KMS-11 (cell line): ENCODE data around the gene CHCHD6.
"Not testable (repeated sequence)": the region's sequence is repeated elsewhere in the genome, so short reads cannot be mapped to it uniquely, and the experiment has no call there.

Source experiments
- H2AFZ ChIP-seq: fragments of 200-600 bp; sonication (generic); 2 replicates; pipeline ENCODE4 v1.6.1; 2016; ENCODE audit warnings: antibody characterized with exemption, mixed run types, low read depth
- H3K27ac ChIP-seq: fragments of 200-600 bp; sonication (generic); 2 replicates; pipeline ENCODE4 v1.6.1; 2016; ENCODE audit warnings: mild to moderate bottlenecking, mixed run types
- H3K27me3 ChIP-seq: fragments of 200-600 bp; sonication (generic); 2 replicates; pipeline ENCODE4 v1.6.1; 2017; ENCODE audit warnings: mild to moderate bottlenecking, low read depth, mixed run types, moderate library complexity; ENCODE audit not compliant: insufficient read depth
- H3K36me3 ChIP-seq: fragments of 200-600 bp; sonication (generic); 2 replicates; pipeline ENCODE4 v1.6.1; 2017; ENCODE audit warnings: mild to moderate bottlenecking, mixed run types; ENCODE audit not compliant: insufficient read depth
- H3K4me1 ChIP-seq: fragments of 200-600 bp; sonication (generic); 2 replicates; pipeline ENCODE4 v1.6.1; 2016; ENCODE audit warnings: mild to moderate bottlenecking, low read depth, mixed run types; ENCODE audit not compliant: poor library complexity, severe bottlenecking
- H3K4me2 ChIP-seq: fragments of 200-600 bp; sonication (generic); 2 replicates; pipeline ENCODE4 v1.7.0; 2016; ENCODE audit warnings: mild to moderate bottlenecking, mixed run types
- H3K4me3 ChIP-seq: fragments of 200-600 bp; sonication (generic); IDR thresholded peaks from 2 replicates; pipeline ENCODE4 v1.6.1; 2017; ENCODE audit warnings: low read depth, low read length, mixed read lengths; ENCODE audit not compliant: insufficient read depth
- H3K79me2 ChIP-seq: fragments of 200-600 bp; sonication (generic); 2 replicates; pipeline ENCODE4 v1.6.1; 2016; ENCODE audit warnings: low read depth, mixed run types; ENCODE audit not compliant: insufficient read depth
- H3K9ac ChIP-seq: fragments of 200-600 bp; sonication (generic); 2 replicates; pipeline ENCODE4 v1.6.1; 2016; ENCODE audit warnings: mild to moderate bottlenecking, mixed run types
- H4K20me1 ChIP-seq: fragments of 200-600 bp; sonication (generic); 2 replicates; pipeline ENCODE4 v1.6.1; 2016; ENCODE audit warnings: mild to moderate bottlenecking, mixed run types; ENCODE audit not compliant: insufficient read depth
- TF ChIP-seq, protein P1 (sequence below): fragments of 200-600 bp; sonication (generic); conservative IDR thresholded peaks from 2 replicates; pipeline ENCODE4 v1.6.1; 2017; ENCODE audit warnings: low read depth, mild to moderate bottlenecking, antibody characterized with exemption, low read length, moderate library complexity, mixed read lengths

CHCHD6 gene

DNA sequence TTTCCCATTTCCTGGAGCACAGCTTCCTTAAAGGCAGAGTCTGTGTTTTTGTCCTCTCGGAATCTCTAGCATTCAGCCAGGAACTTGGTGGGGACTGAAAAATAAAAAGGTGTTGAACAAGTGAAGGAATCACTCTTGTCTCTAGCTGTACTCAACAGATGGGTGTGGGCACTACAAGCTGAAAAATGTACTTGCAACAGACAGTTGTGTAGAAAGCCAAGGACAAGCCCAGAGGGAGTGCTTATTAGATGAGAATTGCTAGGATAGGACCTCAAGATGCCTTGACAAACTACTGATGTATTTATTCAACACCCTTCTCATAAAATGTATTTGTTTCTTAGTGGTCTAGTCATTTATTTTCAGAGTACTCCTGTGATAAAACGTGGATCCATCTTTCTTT lies 95.1 kb downstream of the CHCHD6 start:
- no peaks in the 10 kb centered on the region for H4K20me1 ChIP-seq
- no peak overlapping the region for H3K4me3 ChIP-seq
- H3K4me2 ChIP-seq = no peak overlapping the region
- no peak overlapping the region for H2AFZ ChIP-seq
- H3K4me1 ChIP-seq = no peaks in the 10 kb centered on the region
- no peak overlapping the region for H3K9ac ChIP-seq
- no peaks in the 10 kb centered on the region for H3K36me3 ChIP-seq
- no peaks in the 10 kb centered on the region for H3K79me2 ChIP-seq
- H3K27me3 ChIP-seq = no peaks in the 10 kb centered on the region
- TF ChIP-seq, protein P1, sequence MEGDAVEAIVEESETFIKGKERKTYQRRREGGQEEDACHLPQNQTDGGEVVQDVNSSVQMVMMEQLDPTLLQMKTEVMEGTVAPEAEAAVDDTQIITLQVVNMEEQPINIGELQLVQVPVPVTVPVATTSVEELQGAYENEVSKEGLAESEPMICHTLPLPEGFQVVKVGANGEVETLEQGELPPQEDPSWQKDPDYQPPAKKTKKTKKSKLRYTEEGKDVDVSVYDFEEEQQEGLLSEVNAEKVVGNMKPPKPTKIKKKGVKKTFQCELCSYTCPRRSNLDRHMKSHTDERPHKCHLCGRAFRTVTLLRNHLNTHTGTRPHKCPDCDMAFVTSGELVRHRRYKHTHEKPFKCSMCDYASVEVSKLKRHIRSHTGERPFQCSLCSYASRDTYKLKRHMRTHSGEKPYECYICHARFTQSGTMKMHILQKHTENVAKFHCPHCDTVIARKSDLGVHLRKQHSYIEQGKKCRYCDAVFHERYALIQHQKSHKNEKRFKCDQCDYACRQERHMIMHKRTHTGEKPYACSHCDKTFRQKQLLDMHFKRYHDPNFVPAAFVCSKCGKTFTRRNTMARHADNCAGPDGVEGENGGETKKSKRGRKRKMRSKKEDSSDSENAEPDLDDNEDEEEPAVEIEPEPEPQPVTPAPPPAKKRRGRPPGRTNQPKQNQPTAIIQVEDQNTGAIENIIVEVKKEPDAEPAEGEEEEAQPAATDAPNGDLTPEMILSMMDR = no peak
- H3K27ac ChIP-seq = no peak overlapping the region

DNA sequence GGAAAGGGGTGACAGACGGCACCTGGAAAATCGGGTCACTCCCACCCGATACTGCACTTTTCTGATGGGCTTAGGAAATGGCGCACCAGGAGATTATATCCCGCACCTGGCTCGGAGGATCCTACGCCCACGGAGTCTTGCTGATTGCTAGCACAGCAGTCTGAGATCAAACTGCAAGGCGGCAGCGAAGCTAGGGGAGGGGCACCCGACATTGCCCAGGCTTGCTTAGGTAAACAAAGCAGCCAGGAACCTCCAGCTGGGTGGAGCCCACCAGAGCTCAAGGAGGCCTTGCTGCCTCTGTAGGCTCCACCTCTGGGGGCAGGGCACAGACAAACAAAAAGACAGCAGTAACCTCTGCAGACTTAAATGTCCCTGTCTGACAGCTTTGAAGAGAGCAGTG lies 97.3 kb downstream of the CHCHD6 start:
- H3K4me3 ChIP-seq, H3K36me3 ChIP-seq, H3K9ac ChIP-seq, H4K20me1 ChIP-seq, H2AFZ ChIP-seq, H3K27me3 ChIP-seq, H3K79me2 ChIP-seq, H3K27ac ChIP-seq, H3K4me2 ChIP-seq, H3K4me1 ChIP-seq: not testable (repeated sequence)

DNA sequence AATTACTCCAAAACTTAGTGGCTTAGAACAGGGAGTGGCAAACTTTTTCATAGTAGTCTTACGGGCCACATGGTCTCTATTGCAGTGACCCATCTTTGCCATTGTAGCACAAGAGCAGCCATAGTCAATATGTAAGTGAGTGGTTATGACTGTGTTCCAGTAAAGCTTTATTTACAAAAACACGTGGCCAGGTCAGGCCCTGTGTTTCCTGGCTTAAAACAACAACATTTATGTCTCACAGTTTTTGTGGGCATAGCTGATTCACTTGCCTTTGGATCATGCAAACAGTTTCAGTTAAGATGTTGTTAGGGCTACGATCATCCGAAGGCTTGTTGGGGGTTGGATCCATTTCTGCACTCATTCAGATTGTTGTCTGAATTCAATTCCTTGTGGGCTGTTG lies 103.8 kb downstream of the CHCHD6 start:
- Histone ChIP-seq H3K79me2 (no peaks in the 10 kb centered on the region), H3K27ac (no peak overlapping the region), H4K20me1 (no peaks in the 10 kb centered on the region), H3K4me3 (no peak overlapping the region), H3K27me3 (no peaks in the 10 kb centered on the region), H2AFZ (no peak overlapping the region), H3K4me1 (no peaks in the 10 kb centered on the region), H3K4me2 (no peak overlapping the region), H3K36me3 (no peaks in the 10 kb centered on the region), H3K9ac (no peak overlapping the region)
- TF ChIP-seq, protein P1 = no peak

DNA sequence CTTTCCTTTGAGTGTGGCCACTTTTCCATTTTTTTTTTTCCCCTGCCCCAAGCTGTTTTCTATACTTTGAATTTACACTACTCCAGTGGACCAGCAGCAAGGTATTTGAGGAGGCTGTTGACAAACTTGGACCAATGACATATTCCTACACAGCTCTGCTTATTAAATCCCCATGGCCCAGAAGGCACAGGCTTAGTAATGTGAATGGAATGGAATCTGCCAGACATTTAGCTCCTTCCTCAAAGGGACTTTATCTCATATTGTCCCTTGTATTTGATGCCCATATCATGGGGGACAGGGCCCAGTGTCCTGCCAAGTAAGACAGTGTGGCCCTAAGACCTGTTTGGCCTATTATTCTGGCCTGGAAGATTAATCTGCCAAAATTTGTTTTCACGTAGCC lies 107.5 kb downstream of the CHCHD6 start:
- H3K9ac ChIP-seq = no peak overlapping the region
- H3K4me3 ChIP-seq = no peak overlapping the region
- no peak overlapping the region for H3K27ac ChIP-seq
- H4K20me1 ChIP-seq = no peaks in the 10 kb centered on the region
- H3K4me2 ChIP-seq = no peak overlapping the region
- no peak overlapping the region for H2AFZ ChIP-seq
- no peaks in the 10 kb centered on the region for H3K4me1 ChIP-seq
- no peaks in the 10 kb centered on the region for H3K27me3 ChIP-seq
- H3K79me2 ChIP-seq = no peaks in the 10 kb centered on the region
- TF ChIP-seq, protein P1 = no peak
- no peaks in the 10 kb centered on the region for H3K36me3 ChIP-seq

DNA sequence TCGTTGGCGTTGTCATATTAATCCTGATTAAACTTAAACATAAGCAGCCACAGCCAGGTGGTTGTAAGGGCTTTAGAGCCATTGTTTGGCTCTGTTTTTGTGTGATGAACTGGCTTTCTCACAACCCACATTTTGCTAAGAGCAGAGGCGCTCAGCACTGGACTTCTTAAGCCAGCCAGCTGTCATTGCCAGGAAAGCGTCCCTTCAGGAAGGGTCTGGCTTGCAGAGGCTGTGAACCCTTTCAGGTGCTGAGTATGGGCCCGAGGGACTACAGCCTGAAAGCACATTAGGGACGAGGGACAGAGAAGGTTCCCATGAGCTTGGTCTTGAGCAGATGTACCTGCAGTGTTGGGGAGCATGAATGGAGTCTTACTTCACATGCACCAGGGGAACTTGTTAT lies 112.3 kb downstream of the CHCHD6 start:
- H3K4me3 ChIP-seq = no peak overlapping the region
- H3K79me2 ChIP-seq = no peaks in the 10 kb centered on the region
- H3K4me1 ChIP-seq = peaks cover 12% of the 10 kb centered on the region
- H3K36me3 ChIP-seq = no peaks in the 10 kb centered on the region
- H4K20me1 ChIP-seq = no peaks in the 10 kb centered on the region
- H3K4me2 ChIP-seq = no peak overlapping the region
- no peak overlapping the region for H3K9ac ChIP-seq
- H2AFZ ChIP-seq = no peak overlapping the region
- TF ChIP-seq, protein P1 = no peak
- no peak overlapping the region for H3K27ac ChIP-seq
- no peaks in the 10 kb centered on the region for H3K27me3 ChIP-seq
